Loucy (cell line): ENCODE measurements around the gene SHISAL1.

Experiments
- H2AFZ ChIP-seq: fragments of 200-600 bp; sonication (generic); 2 replicates; pipeline ENCODE4 v1.6.0; 2016; ENCODE audit warnings: antibody characterized with exemption, mild to moderate bottlenecking, low read length, moderate library complexity
- H3F3A ChIP-seq: fragments of 200-600 bp; 2 replicates; pipeline ENCODE4 v1.6.0; 2016; ENCODE audit warnings: antibody characterized with exemption, low read depth, mild to moderate bottlenecking
- H3K27me3 ChIP-seq: fragments of 200-600 bp; sonication (generic); 2 replicates; pipeline ENCODE4 v1.6.1; 2014; ENCODE audit warnings: low read length, mild to moderate bottlenecking; ENCODE audit not compliant: insufficient read depth, poor library complexity, severe bottlenecking
- H3K36me3 ChIP-seq: fragments of 200-600 bp; sonication (generic); 2 replicates; pipeline ENCODE4 v1.6.1; 2016; ENCODE audit warnings: low read length; ENCODE audit not compliant: insufficient read depth
- H3K4me1 ChIP-seq: fragments of 200-600 bp; sonication (generic); 2 replicates; pipeline ENCODE4 v1.5.1; 2014; ENCODE audit warnings: low read length, mild to moderate bottlenecking; ENCODE audit not compliant: insufficient read depth, poor library complexity, severe bottlenecking
- H3K4me2 ChIP-seq: fragments of 200-600 bp; sonication (generic); 2 replicates; pipeline ENCODE4 v1.6.0; 2014; ENCODE audit warnings: antibody characterized with exemption, low read length, low read depth, mild to moderate bottlenecking; ENCODE audit not compliant: poor library complexity, severe bottlenecking
- H3K4me3 ChIP-seq: fragments of 200-600 bp; sonication (generic); 2 replicates; pipeline ENCODE4 v1.5.1; 2014; ENCODE audit warnings: low read length, mild to moderate bottlenecking, mixed read lengths; ENCODE audit not compliant: poor library complexity, severe bottlenecking
- H3K79me2 ChIP-seq: fragments of 200-600 bp; sonication (generic); 2 replicates; pipeline ENCODE4 v1.6.1; 2014; ENCODE audit warnings: low read length; ENCODE audit not compliant: insufficient read depth
- H3K9ac ChIP-seq: fragments of 200-600 bp; sonication (generic); 2 replicates; pipeline ENCODE4 v1.6.0; 2014; ENCODE audit warnings: mild to moderate bottlenecking, low read depth, low read length, moderate library complexity; ENCODE audit not compliant: poor library complexity, severe bottlenecking
- H3K9me2 ChIP-seq: fragments of 200-600 bp; sonication (generic); replicated peaks from 2 replicates; pipeline ENCODE4 v1.6.1; 2016; ENCODE audit warnings: low read depth, low read length, mixed read lengths
- H3K9me3 ChIP-seq: fragments of 200-600 bp; sonication (generic); 2 replicates; pipeline ENCODE4 v1.6.1; 2014; ENCODE audit warnings: mild to moderate bottlenecking, antibody characterized with exemption, low read length, low read depth; ENCODE audit not compliant: insufficient read depth
- H4K20me1 ChIP-seq: fragments of 200-600 bp; sonication (generic); 2 replicates; pipeline ENCODE4 v1.6.0; 2014; ENCODE audit warnings: antibody characterized with exemption, low read length, mild to moderate bottlenecking; ENCODE audit not compliant: insufficient read depth, poor library complexity, severe bottlenecking
- CTCF ChIP-seq: fragments of 200-600 bp; sonication (generic); conservative IDR thresholded peaks from 2 replicates; pipeline ENCODE4 v1.5.1; 2014; ENCODE audit warnings: mild to moderate bottlenecking, antibody characterized with exemption, low read length
- EZH2phosphoT487 ChIP-seq: fragments of 200-600 bp; IDR thresholded peaks from 2 replicates; pipeline ENCODE4 v1.6.1; 2018; ENCODE audit warnings: antibody characterized with exemption, mild to moderate bottlenecking, moderate library complexity, borderline replicate concordance

The SHISAL1 gene

GRCh38 chr22:44317123-44317444 lies 4.3 kb upstream of the SHISAL1 start:
- Histone ChIP-seq H3K9me2 (no peaks in the 10 kb centered on the region), H3K4me3 (no peak overlapping the region), H3K9ac (no peak overlapping the region), H4K20me1 (no peaks in the 10 kb centered on the region), H3K79me2 (no peaks in the 10 kb centered on the region), H3F3A (no peaks in the 10 kb centered on the region), H3K9me3 (no peaks in the 10 kb centered on the region), H3K27me3 (no peaks in the 10 kb centered on the region), H2AFZ (0 out of 2 replicates have a peak overlapping the region, but pooled peaks have one; percentile 18), H3K4me2 (no peak overlapping the region), H3K36me3 (no peaks in the 10 kb centered on the region), H3K4me1 (peaks cover 47% of the 10 kb centered on the region)
- TF ChIP-seq CTCF (no peak), EZH2phosphoT487 (no peak)

- H2AFZ ChIP-seq: 0 out of 2 replicates have a peak overlapping the region, but pooled peaks have one; percentile 18
- H3K36me3 ChIP-seq: no peaks in the 10 kb centered on the region
- H3F3A ChIP-seq: no peaks in the 10 kb centered on the region
- no peak overlapping the region for H3K4me2 ChIP-seq
- no peaks in the 10 kb centered on the region for H4K20me1 ChIP-seq
- no peaks in the 10 kb centered on the region for H3K79me2 ChIP-seq
- peaks cover 47% of the 10 kb centered on the region for H3K4me1 ChIP-seq
- H3K9ac ChIP-seq: no peak overlapping the region
- no peak overlapping the region for H3K4me3 ChIP-seq
- H3K9me3 ChIP-seq: no peaks in the 10 kb centered on the region
- TF ChIP-seq EZH2phosphoT487: no peak
- TF ChIP-seq CTCF: no peak
- H3K27me3 ChIP-seq: no peaks in the 10 kb centered on the region
- H3K9me2 ChIP-seq: no peaks in the 10 kb centered on the region
Observed at GRCh38 chr22:44316393-44317122, 3.8 kb upstream of the SHISAL1 start.

- Histone ChIP-seq H3K36me3 (no peaks in the 10 kb centered on the region), H3K9me2 (no peaks in the 10 kb centered on the region), H3K4me2 (peak overlapping the region; percentile 76), H3K27me3 (no peaks in the 10 kb centered on the region), H4K20me1 (no peaks in the 10 kb centered on the region), H3K79me2 (no peaks in the 10 kb centered on the region), H3K4me3 (peak overlapping the region; percentile 62), H3K9ac (peak overlapping the region; percentile 58), H2AFZ (peak overlapping the region; percentile 11; the same call in 1 of the 2 replicates), H3K9me3 (no peaks in the 10 kb centered on the region), H3K4me1 (peaks cover 48% of the 10 kb centered on the region), H3F3A (no peaks in the 10 kb centered on the region)
- TF ChIP-seq CTCF: no peak
- no peak for TF ChIP-seq EZH2phosphoT487
Observed at GRCh38 chr22:44314425-44315067, 1.8 kb upstream of the SHISAL1 start.
